ENCODE measurements around the gene FOXP2.

- TF ChIP-seq CTCF (conservative IDR thresholded peaks at IDR 0.05; ENCODE audit: low read depth, low read length) (no peak), MXI1 (IDR thresholded peaks at IDR 0.05; ENCODE audit: borderline replicate concordance, low read depth, low read length) (no peak)
These were observed 272.6 kb downstream of the FOXP2 start for GRCh38 chr7:114687238-114687637.

All from IMR-90 (cell line).